ENCODE data around the gene TRMT44. TPM values are rescaled to one million over a fixed set of nuclear protein-coding genes. Genes with fewer than 3 reads are reported as not detected.

TRMT44 gene
- total RNA-seq, 2 donors from 2014 or later, result 26.7 TPM

DNA sequence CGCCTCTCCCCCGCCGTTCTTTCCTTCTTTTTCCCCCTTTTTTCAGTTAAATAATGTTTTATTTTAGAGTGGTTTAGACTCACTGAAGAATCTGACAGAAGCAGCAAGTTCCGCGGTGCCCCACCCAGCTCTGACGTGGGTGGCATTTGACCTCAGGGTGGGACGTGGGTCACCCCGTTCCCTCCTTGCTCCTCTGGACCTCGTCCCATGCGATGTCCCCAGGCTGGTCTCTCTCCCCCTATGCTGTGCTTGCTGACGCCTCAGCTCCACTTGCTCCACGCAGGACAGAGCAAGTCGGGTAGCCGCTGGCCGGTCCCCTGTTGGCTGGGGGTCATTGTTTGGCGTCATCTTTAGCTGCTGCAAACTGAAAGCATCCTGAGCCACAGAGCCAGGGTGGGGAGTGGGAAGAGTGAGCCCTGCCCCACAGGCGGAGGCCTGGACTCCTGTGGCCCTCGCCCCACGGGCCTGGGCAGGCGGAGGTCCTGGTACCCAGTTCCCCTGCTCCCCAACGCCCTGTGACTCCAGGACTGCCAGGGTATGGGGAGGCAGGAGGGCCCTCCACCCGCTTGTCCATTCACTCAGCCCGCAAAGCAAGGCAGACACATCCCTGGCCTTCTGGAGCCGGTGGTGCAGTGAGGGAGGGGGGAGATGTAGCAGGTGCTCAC is 30.8 kb downstream of the TRMT44 start:
- DNase-seq (no peak), ATAC-seq (replicated peaks in 1 of 2) (no peak)
- Mint-ChIP-seq H3K9me3 (no peaks in the 10 kb centered on the region), H3K36me3 (ENCODE audit: insufficient read depth in 2 of 2) (no peaks in the 10 kb centered on the region), H3K27me3 (ENCODE audit: low read depth) (no peaks in the 10 kb centered on the region), H3K27ac (no peak overlapping the region), H3K4me3 (no peak overlapping the region), H3K4me1 (ENCODE audit: low read depth) (no peaks in the 10 kb centered on the region)

DNA sequence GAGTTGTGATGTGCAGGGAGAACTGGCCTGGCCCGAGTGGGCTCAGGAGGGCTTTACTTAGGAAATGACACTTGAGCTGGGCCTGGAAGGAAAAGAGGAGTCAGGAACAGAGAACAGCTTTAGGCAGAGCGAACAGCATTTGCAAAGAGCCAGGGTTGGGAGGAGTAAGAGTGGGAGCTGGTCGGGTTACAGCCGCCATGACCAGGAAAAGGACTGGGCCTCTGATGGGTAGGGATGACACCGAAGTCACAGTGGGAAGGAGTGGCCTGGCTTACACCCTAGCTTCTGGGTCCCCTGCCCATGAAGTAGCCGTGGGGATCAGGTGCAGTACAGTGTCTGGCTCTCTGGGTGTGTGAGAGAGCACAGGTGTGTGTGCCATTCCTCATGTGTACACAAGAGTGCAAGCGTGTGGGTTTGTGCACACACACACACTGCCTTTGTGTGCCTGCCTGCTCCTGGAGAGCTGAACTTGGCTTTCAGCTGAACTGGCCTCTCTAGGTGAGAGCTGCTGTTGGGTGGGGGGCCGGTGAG is 31.6 kb downstream of the TRMT44 start:
- H3K36me3 Mint-ChIP-seq (ENCODE audit: insufficient read depth in 2 of 2), result no peaks in the 10 kb centered on the region
- no peaks in the 10 kb centered on the region for H3K4me1 Mint-ChIP-seq (ENCODE audit: low read depth)
- no peak overlapping the region for H3K4me3 Mint-ChIP-seq
- H3K27ac Mint-ChIP-seq, result no peak overlapping the region
- ATAC-seq (replicated peaks in 1 of 2), result no peak
- H3K27me3 Mint-ChIP-seq (ENCODE audit: low read depth), result no peaks in the 10 kb centered on the region
- no peak for DNase-seq
- no peaks in the 10 kb centered on the region for H3K9me3 Mint-ChIP-seq

DNA sequence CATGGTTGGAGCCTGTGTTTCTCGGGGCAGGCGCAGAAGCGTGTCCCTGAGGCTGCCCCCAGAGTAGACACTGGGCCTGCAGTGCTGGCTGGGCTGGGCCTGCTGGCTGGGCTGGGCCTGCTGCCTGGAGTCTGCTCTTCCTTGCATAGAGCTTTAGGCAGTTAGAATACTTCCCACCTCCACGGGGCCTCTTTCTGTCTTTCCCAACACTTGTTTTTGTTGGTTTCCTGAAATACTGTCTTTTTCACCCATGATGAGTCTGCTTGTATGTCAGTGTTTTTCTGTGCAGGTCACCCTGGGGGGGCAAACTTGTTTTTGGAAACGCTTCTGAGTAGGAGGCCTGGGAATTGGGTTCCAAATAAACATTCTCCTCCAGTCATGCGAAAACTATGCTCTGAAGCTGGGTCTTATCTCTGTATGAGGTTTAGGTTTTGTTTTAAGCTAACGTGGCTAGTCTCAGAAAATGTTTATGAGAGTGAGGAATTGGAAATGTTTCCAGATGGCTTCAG is 32.2 kb downstream of the TRMT44 start:
- Mint-ChIP-seq H3K27ac (no peak overlapping the region), H3K36me3 (ENCODE audit: insufficient read depth in 2 of 2) (no peaks in the 10 kb centered on the region), H3K4me3 (no peak overlapping the region), H3K27me3 (ENCODE audit: low read depth) (no peaks in the 10 kb centered on the region), H3K4me1 (ENCODE audit: low read depth) (no peaks in the 10 kb centered on the region), H3K9me3 (no peaks in the 10 kb centered on the region)
- DNase-seq (no peak), ATAC-seq (replicated peaks in 1 of 2) (no peak)

DNA sequence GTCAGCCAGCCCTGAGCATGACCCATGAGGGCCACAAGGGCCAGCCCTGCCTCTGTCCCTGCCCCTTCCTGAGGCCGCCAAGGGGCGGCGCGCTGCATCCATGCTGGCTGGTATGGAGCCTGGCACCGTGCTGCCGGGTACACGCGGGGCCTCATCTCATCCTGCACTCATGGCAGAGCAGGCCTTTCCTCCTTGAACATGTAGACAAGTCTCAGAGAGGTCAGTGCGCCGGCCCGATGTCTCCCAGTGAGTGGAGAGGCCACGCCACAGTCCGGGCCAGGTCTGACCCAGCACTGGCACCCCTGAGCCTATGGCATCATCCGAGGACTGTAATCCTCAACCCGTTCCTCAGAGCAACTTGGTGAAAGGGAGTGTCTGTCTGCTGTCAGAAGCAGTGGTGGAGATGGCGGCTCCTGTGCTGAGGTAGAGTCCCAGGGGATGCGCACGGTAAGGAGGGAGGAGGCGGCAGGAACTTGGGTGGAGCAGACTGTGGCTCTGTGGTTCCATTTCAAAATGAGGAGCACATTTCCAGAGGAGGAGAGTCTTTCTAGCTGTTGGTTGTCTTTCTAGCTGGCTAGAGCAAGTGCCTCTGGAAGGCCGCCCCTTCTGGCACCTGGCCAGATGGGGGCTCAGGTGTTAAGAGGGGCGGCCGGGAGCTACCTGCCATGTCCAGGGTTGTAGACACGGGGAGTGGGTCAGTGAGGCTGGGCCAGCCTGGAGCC is 32.8 kb downstream of the TRMT44 start:
- ATAC-seq (replicated peaks in 1 of 2) (no peak), DNase-seq (no peak)
- Mint-ChIP-seq H3K27ac (no peak overlapping the region), H3K27me3 (ENCODE audit: low read depth) (no peaks in the 10 kb centered on the region), H3K9me3 (no peaks in the 10 kb centered on the region), H3K4me3 (no peak overlapping the region), H3K4me1 (ENCODE audit: low read depth) (no peaks in the 10 kb centered on the region), H3K36me3 (ENCODE audit: insufficient read depth in 2 of 2) (no peaks in the 10 kb centered on the region)

DNA sequence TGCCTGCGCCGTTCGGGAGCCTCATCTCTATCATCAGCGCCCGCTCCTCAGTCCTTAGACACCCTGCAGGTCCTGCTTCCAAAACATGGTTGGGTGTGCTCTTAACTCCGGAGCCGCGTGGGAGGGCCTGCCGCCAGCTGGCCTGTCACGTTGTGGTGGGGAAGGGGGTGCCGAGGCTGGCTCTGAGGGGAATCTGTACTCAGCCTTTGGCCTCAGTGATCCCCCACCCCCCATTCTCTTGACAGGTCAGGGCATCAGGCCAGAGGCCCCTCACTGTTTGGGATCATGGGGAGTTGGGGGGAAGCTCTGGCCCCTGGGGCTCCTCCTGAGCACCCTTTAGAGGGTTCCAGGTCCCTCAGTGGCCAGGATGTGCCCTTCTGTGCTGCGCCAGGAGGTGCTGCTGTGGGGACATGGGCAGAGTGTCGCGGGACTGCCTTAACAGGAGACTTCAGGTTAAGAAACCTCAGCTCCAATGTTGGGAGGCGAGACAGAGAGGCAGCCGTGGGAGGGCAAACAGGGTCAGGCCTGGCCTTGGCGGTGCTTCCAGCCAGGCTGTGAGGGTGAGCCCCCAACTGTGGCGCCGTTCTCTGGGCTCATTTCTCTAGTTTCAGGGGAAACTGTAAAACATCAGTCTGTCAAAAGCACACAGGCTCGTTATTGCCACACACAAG is 33.5 kb downstream of the TRMT44 start:
- ATAC-seq (replicated peaks in 1 of 2) (no peak), DNase-seq (no peak)
- Mint-ChIP-seq H3K36me3 (ENCODE audit: insufficient read depth in 2 of 2) (no peaks in the 10 kb centered on the region), H3K4me1 (ENCODE audit: low read depth) (no peaks in the 10 kb centered on the region), H3K4me3 (no peak overlapping the region), H3K9me3 (no peaks in the 10 kb centered on the region), H3K27me3 (ENCODE audit: low read depth) (no peaks in the 10 kb centered on the region), H3K27ac (no peak overlapping the region)

DNA sequence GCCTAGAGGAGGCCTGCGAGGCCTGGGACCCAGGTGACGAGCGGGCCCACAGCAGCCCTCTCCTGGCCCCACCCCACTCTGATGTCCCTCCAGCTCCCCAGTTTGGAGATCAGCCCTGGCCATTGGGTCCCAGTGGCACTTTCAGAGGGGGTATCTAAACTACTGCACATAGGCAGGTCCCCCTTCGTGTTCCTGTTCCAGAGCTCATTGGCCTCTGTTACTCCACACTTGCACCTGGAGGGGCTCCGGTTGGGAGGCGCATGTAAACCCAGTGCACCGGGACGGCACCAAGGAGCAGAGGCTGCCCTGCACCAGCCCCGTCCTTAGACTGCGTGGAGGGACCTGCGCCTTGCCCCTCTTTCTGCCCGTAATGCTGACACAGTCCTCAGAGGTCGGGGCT is 34.3 kb downstream of the TRMT44 start:
- Mint-ChIP-seq H3K36me3 (ENCODE audit: insufficient read depth in 2 of 2) (no peaks in the 10 kb centered on the region), H3K9me3 (no peaks in the 10 kb centered on the region), H3K27me3 (ENCODE audit: low read depth) (no peaks in the 10 kb centered on the region), H3K27ac (no peak overlapping the region), H3K4me3 (no peak overlapping the region), H3K4me1 (ENCODE audit: low read depth) (no peaks in the 10 kb centered on the region)
- ATAC-seq (replicated peaks in 1 of 2) (peak in 1 of 2 donors; percentile 18), DNase-seq (no peak)

DNA sequence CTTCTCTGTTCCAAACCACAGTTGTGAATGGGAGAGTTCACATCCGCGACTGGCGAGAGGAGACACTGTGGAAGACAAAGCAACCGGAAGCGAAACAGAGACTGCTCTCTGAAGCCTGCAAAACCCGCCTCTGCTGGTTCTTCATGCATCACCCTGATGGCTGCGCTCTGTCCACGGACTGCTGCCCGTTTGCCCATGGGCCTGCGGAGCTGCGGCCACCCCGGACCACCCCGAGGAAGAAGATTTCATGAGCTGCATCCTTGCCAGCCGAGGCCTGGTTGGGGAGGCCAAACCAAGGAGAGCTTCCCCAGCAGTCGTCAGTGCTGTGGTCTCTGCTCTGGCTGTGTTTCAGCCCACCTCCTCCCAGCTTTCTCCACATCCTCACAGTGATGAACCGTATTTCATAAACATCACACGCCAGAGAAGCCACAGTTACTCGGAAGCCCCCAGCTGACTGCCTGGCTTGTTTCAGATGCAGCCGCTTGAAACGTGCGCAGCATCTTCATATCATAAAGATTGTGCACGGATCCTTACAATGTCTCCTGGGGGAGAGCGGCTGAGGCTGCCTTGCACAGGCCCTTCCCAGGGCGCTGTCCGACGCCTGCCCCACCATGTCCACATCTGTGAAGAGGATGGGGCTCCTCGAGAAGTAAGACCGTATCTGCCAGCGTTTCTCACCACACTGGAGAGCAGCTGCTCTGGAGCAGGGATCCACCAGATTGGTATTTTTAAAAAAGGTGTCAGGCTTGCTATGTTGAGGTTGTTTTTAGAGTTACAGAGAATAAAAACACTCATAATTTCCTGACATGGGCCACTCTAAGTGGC is 35.4 kb downstream of the TRMT44 start:
- no peak overlapping the region for H3K27ac Mint-ChIP-seq
- H3K27me3 Mint-ChIP-seq (ENCODE audit: low read depth), result no peaks in the 10 kb centered on the region
- no peak for ATAC-seq (replicated peaks in 1 of 2)
- no peak overlapping the region for H3K4me3 Mint-ChIP-seq
- H3K9me3 Mint-ChIP-seq, result no peaks in the 10 kb centered on the region
- no peaks in the 10 kb centered on the region for H3K36me3 Mint-ChIP-seq (ENCODE audit: insufficient read depth in 2 of 2)
- DNase-seq, result no peak
- H3K4me1 Mint-ChIP-seq (ENCODE audit: low read depth), result no peaks in the 10 kb centered on the region

DNA sequence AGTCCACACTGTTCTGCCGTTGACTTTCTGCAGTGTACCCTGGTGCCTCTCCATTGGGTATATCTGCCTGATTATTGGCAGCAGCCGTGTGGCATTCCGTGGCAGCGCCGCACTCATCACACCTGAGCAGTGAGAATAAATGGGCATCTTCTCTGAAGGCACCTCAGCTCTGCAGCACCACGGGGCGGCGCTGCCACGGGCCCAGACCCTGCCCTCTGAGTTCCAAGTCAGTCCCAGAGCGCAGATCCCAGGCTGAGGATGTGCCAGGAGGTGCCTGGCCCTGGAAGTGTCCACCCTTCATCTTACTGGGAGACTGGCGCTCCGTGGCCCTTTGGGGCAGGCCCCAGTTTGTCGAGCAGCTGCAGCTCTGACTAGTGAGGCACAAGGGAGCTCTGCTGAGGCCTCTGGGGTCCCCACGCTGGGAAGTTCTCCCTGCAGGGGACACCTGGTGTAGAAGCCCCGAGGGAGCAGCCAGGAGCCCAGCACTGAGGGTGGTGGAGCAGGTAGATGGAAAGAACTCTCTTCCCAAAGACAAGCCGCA is 36.6 kb downstream of the TRMT44 start:
- no peaks in the 10 kb centered on the region for H3K27me3 Mint-ChIP-seq (ENCODE audit: low read depth)
- H3K4me3 Mint-ChIP-seq, result no peak overlapping the region
- ATAC-seq (replicated peaks in 1 of 2), result no peak
- no peaks in the 10 kb centered on the region for H3K36me3 Mint-ChIP-seq (ENCODE audit: insufficient read depth in 2 of 2)
- no peak overlapping the region for H3K27ac Mint-ChIP-seq
- no peak for DNase-seq
- H3K9me3 Mint-ChIP-seq, result no peaks in the 10 kb centered on the region
- no peaks in the 10 kb centered on the region for H3K4me1 Mint-ChIP-seq (ENCODE audit: low read depth)

DNA sequence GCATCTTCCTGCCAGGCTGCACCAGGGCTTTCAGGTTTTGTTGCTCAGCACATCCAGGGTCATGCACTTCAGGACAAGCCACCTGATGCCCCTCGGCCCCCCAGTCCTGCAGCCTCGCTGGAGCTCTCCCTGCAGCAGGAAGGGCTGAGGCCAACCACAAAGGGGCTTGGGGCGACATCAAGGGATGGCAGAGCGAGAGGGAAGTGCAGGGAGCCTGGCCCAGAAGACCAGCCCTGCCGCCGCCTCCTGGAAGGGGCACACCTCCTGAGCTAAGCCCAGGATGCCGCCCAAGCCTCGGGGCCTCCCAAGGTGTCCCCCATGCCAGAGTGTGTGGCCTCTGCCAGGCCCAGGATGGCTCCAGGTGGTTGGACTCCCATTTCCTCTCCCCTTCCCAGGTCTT is 37.1 kb downstream of the TRMT44 start:
- Mint-ChIP-seq H3K27me3 (ENCODE audit: low read depth) (no peaks in the 10 kb centered on the region), H3K27ac (no peak overlapping the region), H3K4me3 (no peak overlapping the region), H3K4me1 (ENCODE audit: low read depth) (no peaks in the 10 kb centered on the region), H3K9me3 (no peaks in the 10 kb centered on the region), H3K36me3 (ENCODE audit: insufficient read depth in 2 of 2) (no peaks in the 10 kb centered on the region)
- no peak for DNase-seq
- no peak for ATAC-seq (replicated peaks in 1 of 2)

DNA sequence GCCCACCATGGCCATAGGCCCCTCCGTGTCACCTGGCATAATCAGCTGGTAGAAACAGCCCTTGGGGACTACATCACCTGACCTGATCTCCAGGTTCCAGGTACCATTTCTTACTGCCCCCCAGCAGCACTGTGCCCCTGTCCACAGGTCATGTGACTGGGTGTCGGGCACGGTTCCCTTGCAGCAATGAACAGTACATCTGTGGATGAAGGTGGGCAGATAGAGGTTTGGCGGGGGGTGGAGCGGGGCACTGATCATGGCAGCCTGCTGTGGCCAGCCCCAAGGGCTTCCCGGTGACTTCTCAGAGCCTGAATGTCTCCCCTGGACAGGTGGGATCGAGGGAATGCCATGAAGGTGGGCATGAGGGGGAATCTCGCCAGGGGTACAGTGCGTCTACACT is 37.8 kb downstream of the TRMT44 start:
- no peak overlapping the region for H3K27ac Mint-ChIP-seq
- no peaks in the 10 kb centered on the region for H3K36me3 Mint-ChIP-seq (ENCODE audit: insufficient read depth in 2 of 2)
- ATAC-seq (replicated peaks in 1 of 2), result no peak
- H3K9me3 Mint-ChIP-seq, result no peaks in the 10 kb centered on the region
- no peaks in the 10 kb centered on the region for H3K4me1 Mint-ChIP-seq (ENCODE audit: low read depth)
- no peak overlapping the region for H3K4me3 Mint-ChIP-seq
- no peak for DNase-seq
- no peaks in the 10 kb centered on the region for H3K27me3 Mint-ChIP-seq (ENCODE audit: low read depth)

DNA sequence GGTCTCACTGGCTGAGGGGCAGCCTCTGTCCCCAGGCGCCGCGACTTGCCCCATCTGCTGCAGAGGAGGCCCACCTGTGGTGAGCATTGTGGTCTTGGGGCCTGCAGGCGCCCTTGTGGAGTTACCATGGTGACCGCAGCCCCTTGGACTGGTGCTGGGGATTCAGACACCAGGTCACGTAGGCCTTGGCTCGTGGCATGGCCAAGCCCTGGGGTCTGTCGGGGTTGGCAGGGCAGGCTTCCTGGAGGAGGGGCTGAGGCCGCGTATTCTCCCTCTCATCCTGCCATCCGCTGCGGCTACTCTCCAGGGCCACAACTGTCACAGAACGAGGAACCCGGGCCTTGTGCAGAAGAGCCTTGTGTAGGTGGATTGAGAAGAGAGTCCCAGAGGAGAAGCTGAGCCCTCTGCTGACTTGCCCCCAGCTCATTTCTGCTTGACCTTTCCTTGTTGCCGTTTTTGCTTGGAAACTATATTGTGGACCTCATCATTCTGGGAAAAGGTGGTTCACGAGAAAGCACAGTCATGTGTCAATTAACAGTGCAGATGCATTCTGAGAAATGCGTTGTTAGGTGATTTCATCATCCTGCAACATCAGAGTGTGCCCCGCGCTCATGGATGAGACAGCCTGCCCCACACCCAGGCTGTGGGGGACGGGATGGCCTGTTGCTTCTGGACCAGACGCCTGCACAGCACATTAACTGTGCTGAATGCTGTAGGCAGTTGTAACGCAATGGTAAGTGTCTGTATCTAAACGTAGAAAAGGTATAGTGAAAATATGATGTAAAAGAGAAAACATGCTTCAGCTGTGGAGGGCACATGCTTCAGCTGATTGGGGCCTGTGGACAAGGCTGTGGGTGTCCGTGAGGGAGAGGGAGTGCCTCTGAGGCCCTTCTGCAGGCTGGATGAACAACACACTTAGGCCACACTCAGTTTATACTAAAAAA is 38.5 kb downstream of the TRMT44 start:
- Mint-ChIP-seq H3K4me3 (no peak overlapping the region), H3K27me3 (ENCODE audit: low read depth) (no peaks in the 10 kb centered on the region), H3K9me3 (no peaks in the 10 kb centered on the region), H3K27ac (no peak overlapping the region), H3K4me1 (ENCODE audit: low read depth) (no peaks in the 10 kb centered on the region), H3K36me3 (ENCODE audit: insufficient read depth in 2 of 2) (no peaks in the 10 kb centered on the region)
- DNase-seq (no peak), ATAC-seq (replicated peaks in 1 of 2) (no peak)

DNA sequence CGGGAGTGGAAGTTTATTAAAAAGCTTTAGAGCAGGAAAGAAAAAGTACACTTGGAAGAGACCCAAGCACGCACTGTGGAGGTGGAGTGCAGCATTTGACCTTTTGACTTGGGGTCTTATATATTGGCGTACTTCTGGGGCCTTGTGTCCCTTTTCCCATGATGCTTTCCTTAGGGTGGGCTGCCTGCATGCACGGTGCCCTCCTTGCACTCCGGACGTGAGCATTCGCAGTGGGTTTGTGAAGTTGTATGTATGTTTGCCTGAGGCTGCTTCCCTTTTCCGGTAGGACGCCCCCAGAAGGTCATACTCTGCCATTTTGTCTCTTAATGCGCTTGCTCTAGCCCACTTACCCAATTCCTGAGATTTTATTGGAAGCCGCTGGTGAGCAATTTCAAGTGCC is 39.6 kb downstream of the TRMT44 start:
- Mint-ChIP-seq H3K4me1 (ENCODE audit: low read depth) (no peaks in the 10 kb centered on the region), H3K9me3 (no peaks in the 10 kb centered on the region), H3K36me3 (ENCODE audit: insufficient read depth in 2 of 2) (no peaks in the 10 kb centered on the region), H3K4me3 (no peak overlapping the region), H3K27ac (no peak overlapping the region), H3K27me3 (ENCODE audit: low read depth) (no peaks in the 10 kb centered on the region)
- DNase-seq, result no peak
- ATAC-seq (replicated peaks in 1 of 2), result no peak
